Kidney tubule cell (primary cell): ENCODE measurements around the gene EFNA2.
A peak's percentile ranks its signal among the peaks of the same experiment; 100 is the strongest.
"Not testable (repeated sequence)": the region's sequence is repeated elsewhere in the genome, so short reads cannot be mapped to it uniquely, and the experiment has no call there.

Source experiments
- DNase-seq: peaks from one replicate; pipeline ENCODE4 v3.0.0-alpha.2; 2018; ENCODE audit warnings: low spot score

Gene EFNA2

DNA sequence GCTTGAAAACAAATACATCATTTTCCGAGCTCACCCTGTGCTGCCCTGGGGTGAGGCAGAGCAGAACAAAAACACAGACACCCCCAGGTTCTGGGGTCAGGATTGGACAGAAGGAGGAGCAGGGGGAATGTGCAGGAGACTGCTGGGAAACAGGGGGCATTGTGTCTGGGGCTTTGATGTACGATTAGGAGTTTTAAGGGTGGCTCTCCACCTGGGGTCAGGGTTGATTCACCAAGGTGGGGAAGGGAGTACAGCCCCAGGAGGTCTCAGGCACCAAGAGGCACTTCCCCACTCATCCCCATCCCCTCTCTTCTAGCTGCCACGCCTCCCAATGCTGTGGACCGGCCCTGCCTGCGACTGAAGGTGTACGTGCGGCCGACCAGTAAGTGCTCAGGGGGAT lies 12.6 kb downstream of the EFNA2 start:
- DNase-seq = no peak

DNA sequence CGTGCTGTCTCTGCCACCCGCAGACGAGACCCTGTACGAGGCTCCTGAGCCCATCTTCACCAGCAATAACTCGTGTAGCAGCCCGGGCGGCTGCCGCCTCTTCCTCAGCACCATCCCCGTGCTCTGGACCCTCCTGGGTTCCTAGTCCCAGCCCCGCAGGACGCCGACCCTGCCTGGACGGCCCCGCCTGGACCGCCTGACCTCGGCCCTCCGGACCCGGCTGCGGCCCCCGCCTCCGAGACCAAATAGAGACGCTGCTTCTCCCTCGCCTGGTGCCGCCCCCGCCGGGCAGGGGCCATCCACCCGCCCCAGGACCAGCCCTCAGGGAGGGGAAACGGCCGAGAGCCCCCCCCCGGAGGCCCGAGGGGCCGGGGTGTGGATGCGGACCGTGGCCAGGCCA lies 14.1 kb downstream of the EFNA2 start:
- no peak for DNase-seq

DNA sequence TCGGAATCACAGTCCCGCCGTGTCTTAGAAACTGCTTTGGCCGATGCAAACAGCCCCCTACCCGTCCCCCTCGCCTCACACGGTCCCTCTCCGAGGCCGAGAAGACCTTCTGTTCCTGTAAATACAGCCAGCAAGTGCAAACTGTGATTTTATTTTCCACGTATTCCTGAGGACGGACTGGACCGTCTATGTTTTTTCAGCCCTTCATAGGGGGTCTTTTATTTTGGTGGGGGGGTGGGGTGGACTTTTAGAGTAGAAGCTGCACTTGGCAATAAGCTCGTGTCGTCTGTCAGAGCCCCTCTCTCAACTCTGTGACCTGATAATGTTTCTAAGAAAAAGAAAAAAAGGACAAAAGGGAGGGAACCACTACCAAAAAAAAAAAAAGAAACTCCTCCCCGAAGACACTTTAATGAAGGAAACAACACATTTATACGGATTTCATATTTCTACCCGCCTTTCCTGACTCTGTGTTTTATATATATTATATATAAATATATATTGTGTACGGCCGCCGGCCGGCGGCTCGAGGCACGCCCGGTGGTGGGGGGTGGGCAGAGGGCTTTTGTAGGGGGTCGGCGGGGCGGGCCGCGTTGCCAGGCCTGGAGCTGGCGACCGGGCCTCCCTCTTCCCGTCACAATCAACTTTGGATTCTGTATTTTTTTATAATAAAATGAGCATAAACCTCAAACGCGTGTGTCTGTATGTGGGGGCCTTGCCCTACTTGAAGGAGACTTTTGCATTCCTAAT lies 15.2 kb downstream of the EFNA2 start:
- no peak for DNase-seq

DNA sequence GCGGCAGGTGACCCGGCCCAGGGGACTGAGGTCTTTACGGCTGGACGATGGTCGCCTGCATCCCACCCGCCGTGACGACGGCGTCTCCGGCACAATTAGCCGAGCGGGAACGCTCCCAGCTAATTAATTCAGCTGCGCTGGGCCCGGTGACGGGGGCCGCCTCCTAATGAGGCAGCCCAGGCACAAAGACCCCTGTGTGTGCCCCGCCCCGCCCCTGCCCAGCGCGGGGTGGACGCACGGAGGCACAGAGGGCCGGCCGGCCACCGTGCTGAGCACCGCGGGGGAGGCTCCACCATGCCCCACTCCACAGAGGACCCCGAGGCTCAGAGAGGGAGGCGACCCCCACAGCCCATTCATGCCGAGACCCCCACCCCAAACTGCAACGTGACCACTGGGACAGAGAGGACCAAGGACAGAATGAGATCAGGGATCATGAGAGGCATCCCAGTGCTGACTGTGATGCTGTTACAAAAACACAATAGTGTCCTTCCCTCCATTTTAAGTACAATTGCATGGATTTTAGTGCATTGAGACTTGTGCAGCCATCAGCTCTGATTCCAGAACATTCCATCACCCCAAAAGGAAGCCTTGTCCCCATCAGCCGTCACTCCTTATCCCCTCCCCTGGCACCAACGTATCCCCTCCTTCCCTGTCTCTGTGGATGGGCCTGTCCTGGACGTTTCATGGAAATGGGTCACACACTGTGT lies 17.0 kb downstream of the EFNA2 start:
- DNase-seq = no peak

DNA sequence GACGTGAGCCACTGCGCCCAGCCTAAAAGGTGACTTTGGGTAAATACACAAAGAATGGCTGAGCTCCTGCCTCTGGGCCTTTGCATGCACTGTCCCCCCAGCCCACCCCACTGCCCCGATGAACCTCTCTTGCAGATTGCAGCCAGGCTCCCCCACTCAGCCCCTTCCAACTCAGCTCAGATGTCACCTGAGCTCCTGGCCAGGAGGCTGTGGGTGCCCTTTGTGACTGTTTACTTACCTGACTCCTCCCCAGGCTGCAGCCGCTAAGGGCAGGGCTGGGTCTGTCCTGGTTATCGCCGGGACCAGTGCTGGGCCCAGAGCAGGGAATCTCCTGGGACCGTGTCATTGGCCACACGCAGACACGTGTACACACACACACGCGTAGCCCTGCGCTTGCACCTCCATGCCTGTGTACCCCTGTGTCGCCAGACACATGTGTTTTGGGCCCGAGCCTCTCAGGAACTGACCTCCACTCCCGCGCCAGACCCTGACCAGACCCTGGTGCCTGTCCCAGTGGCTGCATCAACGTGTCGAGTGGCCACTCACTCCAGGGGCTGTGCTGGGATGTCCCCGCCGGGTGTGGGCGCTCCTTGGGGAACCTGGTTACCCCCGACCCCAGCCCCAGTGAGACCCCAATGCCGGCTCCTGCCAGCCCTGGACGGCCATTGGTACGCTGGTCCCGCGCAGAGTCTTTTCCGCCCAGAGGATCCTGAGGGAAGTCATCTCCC lies 18.7 kb downstream of the EFNA2 start:
- no peak for DNase-seq

DNA sequence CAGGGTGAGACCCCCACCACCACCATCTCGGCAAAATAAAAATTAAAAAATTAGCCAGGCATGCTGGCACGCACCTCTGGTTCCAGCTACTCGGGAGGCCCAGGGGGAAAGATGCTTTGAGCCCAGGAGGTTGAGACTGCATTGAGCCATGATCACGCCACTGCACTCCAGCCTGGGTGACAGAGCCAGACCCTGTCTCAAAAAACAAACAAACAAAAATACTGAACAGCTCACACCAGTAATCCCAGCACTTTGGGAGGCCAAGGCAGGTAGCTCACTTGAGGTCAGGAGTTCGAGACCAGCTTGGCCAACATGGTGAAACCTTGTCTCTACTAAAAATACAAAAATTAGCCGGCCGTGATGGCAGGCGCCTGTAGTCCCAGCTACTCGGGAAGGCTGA lies 19.7 kb downstream of the EFNA2 start:
- not testable (repeated sequence) for DNase-seq

DNA sequence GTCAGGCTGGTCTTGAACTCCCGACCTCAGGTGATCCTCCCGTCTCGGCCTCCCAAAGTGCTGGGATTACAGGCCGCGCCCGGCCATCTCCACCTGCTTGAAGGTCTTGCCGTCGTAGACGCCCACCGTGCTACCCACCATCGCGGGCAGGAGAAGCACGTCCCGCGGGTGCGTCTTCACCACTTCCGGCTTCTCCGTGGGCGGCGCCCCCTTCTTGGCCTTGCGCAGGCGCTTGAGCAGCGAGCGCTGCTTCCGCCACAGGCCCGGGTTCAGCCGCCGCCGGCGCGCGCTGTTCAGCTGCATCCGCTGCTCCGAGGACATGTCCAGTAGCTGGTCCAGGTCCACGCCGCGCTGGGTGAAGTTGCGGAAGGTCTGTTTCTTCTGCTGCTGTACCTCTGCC lies 21.6 kb downstream of the EFNA2 start:
- DNase-seq = no peak

DNA sequence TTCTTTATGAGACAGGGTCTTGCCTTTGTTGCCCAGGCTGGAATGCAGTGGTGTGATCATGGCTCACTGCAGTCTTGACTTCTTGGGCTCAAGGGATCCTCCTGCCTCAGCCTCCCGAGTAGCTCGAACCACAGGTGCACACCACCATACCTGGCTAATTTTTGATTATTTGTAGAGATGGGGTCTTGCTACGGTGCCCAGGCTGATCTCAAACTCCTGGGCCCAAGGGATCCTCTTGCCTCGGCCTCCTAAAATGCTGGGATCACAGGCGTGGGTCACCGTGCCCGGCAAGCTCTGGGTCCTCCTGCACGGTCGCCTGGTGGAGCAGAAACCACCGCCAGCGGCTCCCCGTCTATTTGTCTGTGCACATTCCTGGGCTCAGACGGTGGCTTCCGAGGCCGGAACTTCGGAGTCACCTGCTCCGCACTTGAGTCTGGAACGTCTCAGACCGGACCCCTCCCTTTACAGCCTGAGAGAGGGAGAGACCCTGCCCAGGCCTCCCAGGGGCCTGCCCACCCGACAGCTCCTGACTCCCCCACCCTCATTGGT lies 22.2 kb downstream of the EFNA2 start:
- no peak for DNase-seq

DNA sequence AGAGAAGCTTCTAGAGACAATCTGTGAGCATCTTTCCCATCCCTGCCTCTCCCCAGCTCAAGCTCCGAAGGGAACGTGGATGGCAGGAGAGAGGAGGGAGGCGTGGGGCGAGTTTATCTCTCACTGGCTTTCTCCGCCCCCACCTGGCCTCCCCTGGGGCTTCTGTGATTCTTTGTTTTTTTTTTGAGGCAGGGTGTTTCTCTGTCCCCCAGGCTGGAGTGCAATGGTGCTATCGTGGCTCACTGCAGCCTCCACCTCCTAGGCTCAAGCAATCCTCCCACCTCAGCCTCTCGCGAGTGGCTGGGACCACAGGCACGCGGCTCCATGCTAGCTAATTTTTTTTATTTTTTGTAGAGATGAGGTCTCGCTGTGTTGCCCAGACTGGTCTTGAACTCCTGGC lies 23.0 kb downstream of the EFNA2 start:
- DNase-seq = no peak

DNA sequence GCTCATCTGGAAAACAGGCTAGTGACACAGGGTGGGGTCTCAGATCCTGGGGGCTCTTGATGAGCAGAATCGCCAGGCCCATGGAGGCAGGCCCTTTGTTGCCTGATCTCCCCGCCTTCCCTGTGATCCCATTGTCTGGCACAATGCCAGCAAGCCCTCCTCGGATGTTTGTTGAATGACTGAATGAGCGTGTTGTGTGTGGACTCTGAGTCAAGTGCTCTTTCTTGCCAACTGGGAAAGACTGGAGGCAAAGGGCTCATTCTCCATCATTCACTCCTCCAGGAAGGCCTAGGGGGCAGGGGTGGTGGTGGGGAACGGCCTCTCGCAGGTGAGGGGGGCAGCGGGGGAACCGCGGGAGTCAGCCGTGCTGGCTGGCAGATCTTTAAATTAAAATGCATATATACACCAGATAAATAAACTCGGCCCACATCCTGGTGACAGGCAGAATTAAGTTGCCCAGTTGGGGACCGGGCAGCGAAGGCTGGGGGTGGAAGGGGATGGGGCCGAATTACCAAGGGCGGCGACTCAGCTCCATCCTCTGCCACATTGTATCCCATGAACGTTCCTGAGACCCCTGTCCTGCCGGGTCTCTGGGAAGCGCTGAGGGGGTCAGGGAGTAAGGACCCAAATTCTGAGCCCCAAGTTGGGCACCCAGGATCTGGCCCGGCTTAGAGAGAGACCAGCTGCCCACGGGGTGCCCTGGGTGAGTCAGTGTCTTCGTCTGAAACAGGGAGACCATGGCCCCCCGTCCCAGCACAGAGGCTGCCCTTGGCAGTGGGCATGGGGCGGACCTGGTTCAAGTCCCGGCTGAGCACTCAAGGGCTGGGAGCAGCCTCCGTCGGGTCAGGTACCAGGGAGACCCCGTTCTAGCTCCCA lies 24.5 kb downstream of the EFNA2 start:
- DNase-seq = no peak

DNA sequence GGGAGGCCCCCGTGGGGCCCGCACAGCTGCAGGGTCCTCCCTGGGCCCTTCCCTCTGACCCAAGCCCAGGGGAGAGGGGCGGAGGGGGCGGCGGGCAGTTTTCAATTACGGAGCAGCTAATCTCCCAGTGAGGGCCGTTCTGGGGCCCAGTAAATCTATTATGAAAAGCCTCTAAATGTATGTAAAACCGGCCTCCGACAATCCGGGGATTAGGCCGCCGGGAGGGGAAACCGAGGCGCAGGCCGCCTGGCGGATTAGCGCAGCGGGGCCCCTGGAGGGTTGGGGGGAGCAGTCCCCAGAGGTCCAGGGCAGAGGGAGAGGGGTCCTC lies 25.1 kb downstream of the EFNA2 start:
- no peak for DNase-seq

DNA sequence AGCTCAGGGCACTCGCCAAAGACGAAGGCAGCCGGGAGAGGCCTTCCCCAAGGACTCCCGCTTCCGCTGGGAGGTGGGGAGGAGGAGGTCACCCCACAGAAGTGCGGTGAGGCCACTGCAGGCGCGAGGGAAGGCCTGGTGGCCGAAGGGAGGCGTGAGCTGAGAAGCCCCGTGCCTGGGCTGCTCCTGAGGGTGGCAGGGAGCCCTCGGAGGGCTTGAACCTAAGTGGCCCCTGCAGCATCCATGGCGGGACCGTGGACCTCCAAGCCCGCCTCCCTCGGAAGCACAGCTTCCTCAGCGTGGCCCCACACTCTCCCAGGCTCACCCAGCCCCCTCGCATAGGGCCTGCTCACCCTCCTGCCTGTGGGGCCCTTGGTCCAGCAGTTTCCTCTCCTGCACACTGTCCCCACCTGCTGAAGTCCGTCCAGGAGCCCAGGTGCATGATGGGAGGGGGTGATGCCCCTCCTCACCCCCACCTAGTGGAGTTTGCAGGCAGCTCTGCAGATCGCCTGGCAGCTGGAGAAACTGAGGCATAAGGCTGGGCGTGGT lies 25.9 kb downstream of the EFNA2 start:
- no peak for DNase-seq

DNA sequence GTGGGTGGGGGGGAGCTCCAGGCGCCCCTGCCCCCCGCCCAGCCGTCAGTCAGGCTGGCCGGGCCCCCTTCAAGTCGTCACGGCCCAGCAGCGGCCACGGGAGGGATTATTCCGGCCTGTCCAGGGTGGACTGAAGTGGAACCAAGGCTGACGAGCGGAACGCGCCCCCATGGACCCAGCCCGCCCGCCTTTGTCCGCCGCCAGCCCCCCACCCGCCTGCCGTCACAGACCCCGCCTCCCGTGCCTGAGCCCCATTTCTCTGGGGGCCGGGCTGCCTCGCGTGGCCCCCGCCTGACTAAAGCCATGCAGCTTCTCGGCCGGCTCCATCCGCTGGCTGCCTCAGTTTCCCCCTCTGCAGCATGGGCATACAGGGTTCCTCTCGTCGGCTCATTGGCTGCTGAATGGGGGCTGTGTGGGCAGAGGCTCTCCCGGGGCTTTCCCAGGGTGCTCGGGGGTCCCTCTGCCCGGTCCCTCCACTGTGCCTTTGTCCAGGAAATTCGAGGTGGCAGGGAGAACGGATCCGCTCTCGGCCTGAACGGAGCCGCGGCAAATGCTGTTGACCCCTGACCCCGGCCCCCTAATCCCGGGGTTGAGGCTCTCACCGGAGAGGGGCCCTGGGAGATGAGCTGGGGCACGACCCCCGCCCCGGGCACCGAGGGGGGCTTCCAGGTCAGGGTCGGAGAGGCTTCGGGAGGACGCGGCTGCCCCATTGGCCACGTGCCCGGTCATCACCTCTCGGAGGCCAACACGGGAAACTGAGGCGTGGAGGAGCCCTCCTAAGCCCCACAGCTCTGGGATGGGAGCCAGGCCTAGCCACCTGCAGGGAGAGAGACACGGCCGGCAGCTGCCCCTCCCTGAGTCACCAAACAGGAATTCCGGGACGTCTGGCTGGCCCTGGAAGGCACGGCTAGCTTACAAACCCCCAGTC lies 27.4 kb downstream of the EFNA2 start:
- DNase-seq = peak; percentile 83

DNA sequence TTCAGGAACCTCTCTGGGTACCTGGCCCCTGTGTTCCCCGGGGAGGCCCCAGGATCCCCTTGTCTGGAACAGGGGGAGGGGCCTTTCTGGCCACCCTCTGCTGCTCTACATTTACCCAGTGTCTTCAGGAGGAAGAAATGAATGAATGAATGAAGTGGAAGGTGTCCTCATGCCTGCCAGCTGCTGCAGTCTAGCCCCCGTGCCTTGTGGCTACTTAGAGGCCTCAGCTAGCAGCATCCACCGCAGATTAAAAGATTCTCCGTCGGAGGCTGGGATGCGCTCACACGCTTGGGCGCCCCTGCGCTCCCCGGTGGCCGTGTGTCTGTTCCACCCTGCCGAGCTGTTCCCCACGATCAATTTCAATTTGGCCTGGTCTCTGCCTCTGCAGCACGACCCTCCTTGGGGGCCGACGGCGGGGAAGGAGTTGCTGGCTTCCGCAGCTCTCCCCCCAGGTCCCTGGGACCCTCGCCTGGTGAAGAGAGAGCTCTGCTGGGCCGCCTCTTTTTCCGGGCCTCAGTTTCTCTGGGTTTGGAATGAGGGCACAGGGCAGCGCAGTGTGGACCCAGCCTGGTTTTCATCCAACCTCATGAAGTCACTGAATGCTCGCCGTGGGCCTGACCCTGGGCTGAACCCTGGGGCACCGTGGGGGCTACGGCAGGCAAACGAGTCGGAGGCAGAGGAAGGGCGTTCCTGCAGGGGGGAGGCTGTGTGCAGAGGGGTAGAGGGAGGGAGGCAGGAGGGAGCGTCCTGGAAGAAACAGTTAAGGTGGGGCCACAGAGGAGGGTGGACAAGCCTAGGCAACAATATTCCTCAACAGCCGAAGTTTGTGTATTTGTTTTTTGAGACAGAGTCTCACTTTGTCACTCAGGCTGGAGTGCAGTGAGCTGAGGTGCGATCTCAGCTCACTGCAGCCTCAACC lies 28.3 kb downstream of the EFNA2 start:
- no peak for DNase-seq

DNA sequence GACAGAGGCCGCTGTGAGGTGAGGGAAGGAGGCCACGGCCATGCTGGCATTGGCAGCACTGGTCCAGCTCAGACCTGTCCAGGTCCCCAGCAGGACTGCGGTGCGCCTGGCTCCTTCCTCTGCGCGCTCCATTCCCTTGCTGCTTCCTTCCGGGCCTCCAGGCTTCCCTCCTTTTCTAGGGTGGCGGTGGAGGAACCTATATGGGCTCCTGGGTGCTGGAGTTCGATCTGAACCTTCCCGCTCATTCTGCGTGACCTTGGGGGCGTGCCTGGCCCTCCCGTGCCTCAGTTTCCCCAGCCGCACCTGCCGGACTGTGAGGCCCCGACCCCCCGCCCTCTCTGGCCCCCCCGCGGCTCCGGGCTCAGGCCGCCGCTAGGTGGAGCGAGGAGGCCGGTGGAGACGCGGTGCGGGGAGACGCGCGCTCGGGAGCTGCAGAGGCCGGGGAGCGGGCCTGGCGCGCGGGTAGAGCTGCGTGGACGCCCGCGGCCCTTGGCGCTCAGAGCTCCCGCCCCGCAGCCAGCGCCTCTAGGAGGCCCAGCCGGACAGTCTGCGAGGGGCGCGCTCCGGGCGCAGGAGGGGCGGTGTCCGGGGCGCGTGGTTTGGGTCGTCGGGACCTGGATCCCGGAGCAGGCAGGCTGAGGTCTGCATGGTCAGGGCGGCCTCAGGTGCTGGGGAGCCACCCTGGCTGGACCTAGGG lies 29.9 kb downstream of the EFNA2 start:
- peak; percentile 34 for DNase-seq

DNA sequence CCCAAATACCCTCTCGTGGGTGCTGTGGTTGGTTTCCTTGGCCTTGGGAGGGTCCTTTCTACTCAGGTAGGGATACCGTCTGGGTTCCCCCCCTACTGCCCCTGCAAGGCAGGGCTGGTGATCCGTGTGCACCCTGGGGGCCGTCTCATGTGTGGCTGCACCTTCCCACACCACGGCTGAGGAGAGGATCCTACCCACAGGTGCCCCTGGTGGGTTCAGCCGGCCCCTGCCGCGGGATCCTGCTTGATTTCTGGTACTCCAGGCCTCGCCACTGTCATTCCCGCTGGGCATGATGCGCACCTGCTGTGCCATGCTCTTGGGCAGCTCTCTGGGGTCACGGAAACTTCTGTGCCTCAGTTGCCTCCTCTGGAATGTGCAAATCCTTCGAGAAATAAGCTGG lies 30.8 kb downstream of the EFNA2 start:
- DNase-seq = no peak

DNA sequence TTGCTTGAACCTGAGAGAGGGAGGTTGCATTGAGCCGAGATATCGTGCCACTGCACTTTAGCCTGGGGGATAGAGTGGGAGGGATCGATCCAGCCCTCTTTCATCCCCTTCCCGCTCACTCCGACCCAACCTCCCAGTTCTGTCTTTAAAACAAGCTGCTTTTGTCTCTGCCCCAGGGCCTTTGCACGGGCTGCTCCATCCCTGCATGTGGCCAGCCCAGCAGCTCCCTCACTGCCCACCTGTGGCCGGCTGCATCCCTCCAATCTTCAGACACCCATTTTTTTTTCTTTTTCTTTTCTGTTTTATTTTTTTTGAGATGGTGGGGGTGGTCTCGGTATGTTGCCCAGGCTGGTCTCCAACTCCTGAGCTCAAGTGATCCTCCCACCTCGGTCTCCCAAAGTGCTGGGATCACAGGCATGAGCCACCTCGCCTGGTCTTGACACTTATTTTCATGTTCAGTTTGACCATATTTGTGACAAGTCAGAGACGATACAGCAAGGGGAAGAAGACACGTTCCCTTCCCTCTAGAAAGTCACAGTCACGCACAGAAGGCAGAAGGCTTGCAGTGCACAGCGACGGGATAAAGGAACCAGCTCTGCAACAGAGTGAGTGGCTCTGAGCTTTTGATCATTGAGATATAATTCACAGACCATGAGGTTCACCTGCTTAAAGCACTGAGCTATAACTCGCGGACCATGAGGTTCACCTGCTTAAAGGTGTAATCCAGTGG lies 31.8 kb downstream of the EFNA2 start:
- DNase-seq = no peak
